ENCODE measurements around the gene RGS6. TPM values are rescaled to one million over a fixed set of nuclear protein-coding genes. Genes with fewer than 3 reads are reported as not detected.

The RGS6 gene
- total RNA-seq, 4 donors from 2014 or later, result 0.83 to 2.4 (median 1.5) TPM

DNA sequence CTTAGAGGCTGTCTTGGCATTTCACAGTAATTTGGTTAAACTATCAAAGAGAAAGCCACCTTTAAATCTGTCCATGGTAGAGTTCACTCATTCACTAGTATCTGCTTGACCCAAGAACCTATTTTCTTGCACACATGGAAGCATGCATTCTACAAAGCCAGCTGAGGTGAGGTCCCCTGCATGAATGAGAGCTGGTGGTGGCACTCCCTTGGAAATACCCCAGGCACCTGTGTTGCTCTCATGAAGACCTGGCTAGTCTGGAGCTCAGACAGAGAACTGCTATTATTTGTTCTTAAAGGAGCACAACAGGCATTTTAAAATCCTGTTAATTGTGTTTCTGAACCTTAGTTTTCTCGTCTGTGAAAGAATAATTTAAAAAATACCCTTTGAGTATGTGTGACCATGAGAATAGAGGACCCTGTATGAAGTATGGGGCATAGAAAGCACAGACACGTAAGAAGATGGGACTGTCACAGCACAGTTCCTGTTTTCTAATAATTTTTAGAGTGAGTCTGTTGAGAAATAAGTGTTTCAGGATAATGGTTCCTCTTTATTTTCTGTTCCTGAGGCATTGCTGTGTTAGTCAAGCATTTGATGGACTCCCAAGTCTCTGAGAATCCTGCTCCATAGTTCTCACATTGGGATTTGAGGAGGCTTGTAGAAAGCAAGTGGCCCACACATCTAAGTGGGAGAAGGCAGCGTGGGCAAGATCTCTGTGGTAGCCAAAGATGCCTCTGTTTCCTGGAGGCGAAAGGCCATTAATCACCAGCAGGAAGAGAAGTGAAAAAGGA, 10.9 kb downstream of the RGS6 start:
- intact Hi-C loops (cut with DNase I), result no loop called here
- peaks cover 0 to 7% (median 0%) of the 10 kb centered on the region in 4 donors for H3K27me3 ChIP-seq
- H3K4me1 ChIP-seq, result no peaks in the 10 kb centered on the region
- 66% methylated on average over 4 of the region's 4 CpGs for WGBS
- no peak overlapping the region for H3K27ac ChIP-seq (replicated peaks in 1 of 4)
- no peaks in the 10 kb centered on the region for H3K36me3 ChIP-seq
- no peak for DNase-seq (ENCODE audit: extremely low spot score)
- TF ChIP-seq POLR2AphosphoS5 (IDR thresholded peaks at IDR 0.05) (no peak), EP300 (IDR thresholded peaks at IDR 0.05) (no peak)
- TF ChIP-seq, protein P1, sequence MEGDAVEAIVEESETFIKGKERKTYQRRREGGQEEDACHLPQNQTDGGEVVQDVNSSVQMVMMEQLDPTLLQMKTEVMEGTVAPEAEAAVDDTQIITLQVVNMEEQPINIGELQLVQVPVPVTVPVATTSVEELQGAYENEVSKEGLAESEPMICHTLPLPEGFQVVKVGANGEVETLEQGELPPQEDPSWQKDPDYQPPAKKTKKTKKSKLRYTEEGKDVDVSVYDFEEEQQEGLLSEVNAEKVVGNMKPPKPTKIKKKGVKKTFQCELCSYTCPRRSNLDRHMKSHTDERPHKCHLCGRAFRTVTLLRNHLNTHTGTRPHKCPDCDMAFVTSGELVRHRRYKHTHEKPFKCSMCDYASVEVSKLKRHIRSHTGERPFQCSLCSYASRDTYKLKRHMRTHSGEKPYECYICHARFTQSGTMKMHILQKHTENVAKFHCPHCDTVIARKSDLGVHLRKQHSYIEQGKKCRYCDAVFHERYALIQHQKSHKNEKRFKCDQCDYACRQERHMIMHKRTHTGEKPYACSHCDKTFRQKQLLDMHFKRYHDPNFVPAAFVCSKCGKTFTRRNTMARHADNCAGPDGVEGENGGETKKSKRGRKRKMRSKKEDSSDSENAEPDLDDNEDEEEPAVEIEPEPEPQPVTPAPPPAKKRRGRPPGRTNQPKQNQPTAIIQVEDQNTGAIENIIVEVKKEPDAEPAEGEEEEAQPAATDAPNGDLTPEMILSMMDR (IDR thresholded peaks at IDR 0.05), result no peak
- peaks cover 0 to 24% (median 5%) of the 10 kb centered on the region in 4 donors for H3K9me3 ChIP-seq
- no peak overlapping the region for H3K4me3 ChIP-seq

DNA sequence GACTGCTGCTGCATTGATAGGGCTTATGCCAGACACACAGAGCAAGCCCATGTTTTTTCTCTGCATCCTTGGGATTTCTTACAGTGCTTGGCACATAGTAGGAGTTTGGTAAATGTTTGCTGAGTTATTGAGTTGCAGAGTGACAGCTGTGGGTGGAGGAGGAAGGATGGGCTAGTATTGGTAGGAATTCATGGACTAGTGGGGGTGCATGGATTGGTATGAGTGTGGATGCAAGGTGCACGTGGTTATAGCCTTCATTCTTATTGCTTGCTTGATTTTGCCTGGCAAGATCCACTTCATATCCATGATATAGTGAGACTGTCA, 11.4 kb downstream of the RGS6 start:
- Histone ChIP-seq H3K4me1 (no peaks in the 10 kb centered on the region), H3K27me3 (peaks cover 0 to 7% (median 0%) of the 10 kb centered on the region in 4 donors), H3K9me3 (peaks cover 0 to 24% (median 5%) of the 10 kb centered on the region in 4 donors), H3K27ac (replicated peaks in 1 of 4) (no peak overlapping the region), H3K36me3 (no peaks in the 10 kb centered on the region), H3K4me3 (no peak overlapping the region)
- DNase-seq (ENCODE audit: extremely low spot score), result no peak
- intact Hi-C loops (cut with DNase I), result no loop called here
- TF ChIP-seq EP300 (IDR thresholded peaks at IDR 0.05) (no peak), POLR2A (IDR thresholded peaks at IDR 0.05; ENCODE audit: low read depth) (no peak), POLR2AphosphoS5 (IDR thresholded peaks at IDR 0.05) (no peak)
- TF ChIP-seq, protein P1 (IDR thresholded peaks at IDR 0.05), result no peak
- WGBS, result 58% methylated on average over 1 of the region's 1 CpG

DNA sequence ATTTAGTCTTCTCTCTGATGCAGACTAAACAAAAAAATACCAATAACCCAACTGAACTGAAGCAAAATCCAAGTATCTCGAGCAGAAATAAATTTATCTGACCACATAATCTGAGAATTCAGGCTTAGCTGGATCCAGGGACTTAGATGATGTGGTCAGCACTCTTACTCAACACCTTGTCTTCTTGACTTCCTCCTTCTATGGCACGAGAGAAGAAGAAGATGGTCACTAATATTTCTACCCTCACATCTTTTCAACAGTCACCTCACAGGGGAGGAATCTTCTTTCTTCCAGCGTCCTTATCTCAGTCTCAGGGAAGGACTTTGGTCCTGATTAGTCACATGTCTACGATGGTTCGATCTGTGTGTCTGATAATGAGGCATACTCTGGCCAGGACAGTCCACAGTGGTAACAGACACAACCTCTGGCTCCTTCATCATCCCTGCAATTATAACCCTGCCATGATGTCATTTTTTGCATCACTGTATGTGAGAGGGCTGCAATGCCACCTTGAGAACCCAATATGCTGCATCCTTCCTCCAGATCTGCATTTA, 15.8 kb downstream of the RGS6 start:
- no peak overlapping the region for H3K27ac ChIP-seq (replicated peaks in 1 of 4)
- TF ChIP-seq POLR2AphosphoS5 (IDR thresholded peaks at IDR 0.05) (no peak), POLR2A (IDR thresholded peaks at IDR 0.05; ENCODE audit: low read depth) (no peak), EP300 (IDR thresholded peaks at IDR 0.05) (no peak)
- TF ChIP-seq, protein P1 (IDR thresholded peaks at IDR 0.05), result no peak
- no peaks in the 10 kb centered on the region for H3K27me3 ChIP-seq
- intact Hi-C loops (cut with DNase I), result no loop called here
- no peak for DNase-seq (ENCODE audit: extremely low spot score)
- 88% methylated on average over 5 of the region's 5 CpGs for WGBS
- no peaks in the 10 kb centered on the region for H3K9me3 ChIP-seq
- H3K36me3 ChIP-seq, result no peaks in the 10 kb centered on the region
- no peaks in the 10 kb centered on the region for H3K4me1 ChIP-seq
- H3K4me3 ChIP-seq, result no peak overlapping the region

DNA sequence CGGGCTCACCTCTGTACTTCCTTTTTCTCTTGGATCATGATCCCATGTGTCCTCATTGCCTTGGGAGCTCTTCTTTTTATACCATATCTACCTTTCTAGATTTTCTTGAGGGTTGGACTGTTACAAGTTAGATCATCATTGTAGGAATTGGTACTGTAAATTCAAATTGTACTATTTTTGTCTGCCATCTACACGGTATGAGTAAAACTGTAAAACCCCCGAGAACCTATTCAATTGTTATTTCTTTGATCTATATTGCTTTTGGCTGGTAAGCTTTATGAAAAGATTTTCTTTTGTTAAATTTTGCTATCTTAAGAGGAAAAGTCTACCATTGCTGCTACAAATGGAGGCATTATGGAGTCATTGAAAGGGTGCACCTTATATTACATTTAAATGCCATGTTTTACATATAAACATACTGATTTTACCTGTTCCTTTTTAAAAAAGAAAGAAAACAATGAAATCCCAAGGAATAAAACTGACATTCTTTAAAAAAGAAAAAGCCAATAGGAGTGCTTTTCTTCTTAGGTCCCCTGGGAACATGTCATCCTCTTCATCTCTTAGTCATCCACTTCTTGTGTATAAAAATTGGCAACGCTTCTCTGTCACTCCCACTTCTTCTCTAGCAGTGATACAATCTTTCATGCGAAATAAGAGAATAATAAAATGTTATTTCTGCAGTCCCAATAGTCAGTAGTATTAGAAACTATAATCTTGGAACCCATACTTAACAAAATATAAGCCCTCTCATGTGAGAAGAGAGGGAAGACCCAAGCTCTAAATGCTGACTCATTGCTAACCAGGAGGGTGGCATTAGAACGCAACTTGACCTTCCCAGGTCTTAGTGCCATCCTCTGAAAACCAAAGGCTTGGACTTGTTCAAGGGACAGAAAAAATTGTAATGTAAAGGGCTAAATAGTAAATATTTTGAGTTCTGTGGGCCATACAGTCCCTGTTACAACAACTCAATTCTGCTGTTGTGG, 20.4 kb downstream of the RGS6 start:
- 84% methylated on average over 6 of the region's 6 CpGs for WGBS
- DNase-seq (ENCODE audit: extremely low spot score), result no peak
- no peaks in the 10 kb centered on the region for H3K27me3 ChIP-seq
- no peaks in the 10 kb centered on the region for H3K9me3 ChIP-seq
- no peaks in the 10 kb centered on the region for H3K4me1 ChIP-seq
- no peak for TF ChIP-seq POLR2A (IDR thresholded peaks at IDR 0.05; ENCODE audit: low read depth)
- no peak for TF ChIP-seq POLR2AphosphoS5 (IDR thresholded peaks at IDR 0.05)
- TF ChIP-seq, protein P1 (IDR thresholded peaks at IDR 0.05), result no peak
- no peak for TF ChIP-seq EP300 (IDR thresholded peaks at IDR 0.05)
- no peak overlapping the region for H3K27ac ChIP-seq (replicated peaks in 1 of 4)
- intact Hi-C loops (cut with DNase I), result no loop called here
- H3K36me3 ChIP-seq, result no peaks in the 10 kb centered on the region
- no peak overlapping the region for H3K4me3 ChIP-seq
